ENCODE results near the gene CGB8. TPM values are rescaled to one million over a fixed set of nuclear protein-coding genes. Genes with fewer than 3 reads are reported as not detected.
A peak's percentile ranks its signal among the peaks of the same experiment; 100 is the strongest.

CGB8 gene
- total RNA-seq, 1 donor from 2014 or later, result 9.4 TPM

DNA sequence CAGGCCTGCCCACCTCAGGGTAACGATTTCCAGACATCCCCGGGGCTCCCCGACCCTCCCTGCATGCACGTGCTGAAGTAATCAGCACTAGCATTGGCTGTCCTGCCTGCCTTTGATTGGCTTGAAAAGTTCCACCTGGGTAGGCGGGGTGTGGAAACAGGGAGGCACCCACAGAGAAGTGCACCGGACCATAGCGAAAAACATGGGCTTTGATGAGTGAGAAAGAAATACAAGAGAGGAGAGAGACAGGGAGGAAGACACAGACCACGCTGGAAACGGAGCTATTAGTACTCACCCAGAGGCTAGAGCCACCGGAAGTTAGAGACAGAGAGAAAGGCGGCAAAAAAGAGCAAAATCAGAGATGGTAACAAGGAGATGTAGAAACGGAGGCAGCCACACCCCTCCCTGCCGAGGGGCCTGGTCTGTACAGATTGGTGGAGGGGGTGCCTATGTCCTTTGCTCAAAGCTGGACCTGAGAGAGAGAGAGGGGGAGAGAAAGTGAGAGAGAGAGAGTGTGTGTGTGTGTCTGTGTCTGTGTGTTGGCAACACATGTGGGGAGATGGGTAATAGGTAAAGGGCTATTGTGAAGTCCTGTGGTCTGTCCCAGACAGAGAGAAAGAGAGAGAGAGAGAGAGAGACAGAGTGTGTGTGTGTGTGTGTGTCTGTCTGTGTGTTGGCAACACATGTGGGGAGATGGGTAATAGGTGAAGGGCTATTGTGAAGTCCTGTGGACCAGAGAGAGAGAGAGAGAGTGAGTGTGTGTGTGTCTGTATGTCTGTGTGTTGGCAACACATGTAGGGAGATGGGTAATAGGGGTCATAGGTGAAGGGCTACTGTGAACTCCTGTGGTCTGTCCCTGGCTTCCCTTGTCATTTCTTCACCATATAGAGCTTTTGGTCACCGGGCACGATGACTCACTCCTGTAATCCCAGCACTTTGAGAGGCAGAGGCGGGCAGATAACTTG, 27.7 kb downstream of the CGB8 start:
- DNase-seq (ENCODE audit: low read depth) (no peak), FAIRE-seq (no peak)
- no peaks in the 10 kb centered on the region for H3K9me3 ChIP-seq (ENCODE audit: insufficient read depth, low read depth, low read length)
- Mint-ChIP-seq H3K27me3 (ENCODE audit: low read depth, unreplicated experiment) (peaks cover 2% of the 10 kb centered on the region), H3K4me3 (ENCODE audit: unreplicated experiment) (no peak overlapping the region), H3K4me1 (ENCODE audit: low read depth, unreplicated experiment) (peaks cover 20% of the 10 kb centered on the region), H3K27ac (ENCODE audit: unreplicated experiment) (peak overlapping the region; percentile 37), H3K9me3 (ENCODE audit: unreplicated experiment) (no peaks in the 10 kb centered on the region), H3K36me3 (ENCODE audit: low read depth, unreplicated experiment) (peaks cover 6% of the 10 kb centered on the region)
- H2AFZ ChIP-seq (ENCODE audit: low read depth, low read length), result no peak overlapping the region
- H3K4me1 ChIP-seq (ENCODE audit: insufficient read depth, low read length), result peaks cover 22% of the 10 kb centered on the region
- no peaks in the 10 kb centered on the region for H3K36me3 ChIP-seq (ENCODE audit: insufficient read depth, low read length)
- H3K27ac ChIP-seq (ENCODE audit: low read depth, low read length), result no peak overlapping the region
- no peaks in the 10 kb centered on the region for H3K27me3 ChIP-seq (ENCODE audit: insufficient read depth, low read length)
- no peak overlapping the region for H3K4me2 ChIP-seq (ENCODE audit: low read length)
- no peak overlapping the region for H3K4me3 ChIP-seq (ENCODE audit: insufficient read depth, low read depth, low read length)
- TF ChIP-seq EZH2 (IDR thresholded peaks at IDR 0.05; ENCODE audit: insufficient read depth, low read length), result no peak
- TF ChIP-seq, protein P1, sequence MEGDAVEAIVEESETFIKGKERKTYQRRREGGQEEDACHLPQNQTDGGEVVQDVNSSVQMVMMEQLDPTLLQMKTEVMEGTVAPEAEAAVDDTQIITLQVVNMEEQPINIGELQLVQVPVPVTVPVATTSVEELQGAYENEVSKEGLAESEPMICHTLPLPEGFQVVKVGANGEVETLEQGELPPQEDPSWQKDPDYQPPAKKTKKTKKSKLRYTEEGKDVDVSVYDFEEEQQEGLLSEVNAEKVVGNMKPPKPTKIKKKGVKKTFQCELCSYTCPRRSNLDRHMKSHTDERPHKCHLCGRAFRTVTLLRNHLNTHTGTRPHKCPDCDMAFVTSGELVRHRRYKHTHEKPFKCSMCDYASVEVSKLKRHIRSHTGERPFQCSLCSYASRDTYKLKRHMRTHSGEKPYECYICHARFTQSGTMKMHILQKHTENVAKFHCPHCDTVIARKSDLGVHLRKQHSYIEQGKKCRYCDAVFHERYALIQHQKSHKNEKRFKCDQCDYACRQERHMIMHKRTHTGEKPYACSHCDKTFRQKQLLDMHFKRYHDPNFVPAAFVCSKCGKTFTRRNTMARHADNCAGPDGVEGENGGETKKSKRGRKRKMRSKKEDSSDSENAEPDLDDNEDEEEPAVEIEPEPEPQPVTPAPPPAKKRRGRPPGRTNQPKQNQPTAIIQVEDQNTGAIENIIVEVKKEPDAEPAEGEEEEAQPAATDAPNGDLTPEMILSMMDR (IDR thresholded peaks at IDR 0.05; ENCODE audit: insufficient read depth, low read depth, low read length), result no peak
- H4K20me1 ChIP-seq (ENCODE audit: insufficient read depth, low read length), result no peaks in the 10 kb centered on the region
- no peak overlapping the region for H3K9ac ChIP-seq (ENCODE audit: low read length)
- H3K79me2 ChIP-seq (ENCODE audit: insufficient read depth, low read length), result no peaks in the 10 kb centered on the region

DNA sequence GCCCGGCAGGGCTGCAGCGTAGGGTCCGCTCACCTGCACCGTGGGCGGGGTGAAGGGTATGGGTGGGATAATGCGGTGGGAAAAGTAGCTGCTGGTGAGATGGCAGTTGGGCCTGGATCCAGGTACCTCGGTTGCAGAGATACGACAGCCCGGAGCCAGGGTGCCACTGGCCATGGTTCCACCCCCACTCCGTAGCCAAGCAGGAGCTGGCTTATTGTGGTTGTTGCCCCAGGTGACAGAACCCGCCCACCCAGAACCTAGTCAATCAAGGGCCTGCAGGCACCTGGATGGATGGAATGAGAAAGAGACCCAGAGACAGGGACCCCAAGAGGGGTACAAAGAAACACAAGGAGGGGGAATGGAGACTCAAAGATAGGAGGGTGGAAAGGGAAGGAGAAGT, 28.6 kb downstream of the CGB8 start:
- Mint-ChIP-seq H3K27me3 (ENCODE audit: low read depth, unreplicated experiment) (peaks cover 2% of the 10 kb centered on the region), H3K36me3 (ENCODE audit: low read depth, unreplicated experiment) (peaks cover 14% of the 10 kb centered on the region), H3K9me3 (ENCODE audit: unreplicated experiment) (no peaks in the 10 kb centered on the region), H3K4me1 (ENCODE audit: low read depth, unreplicated experiment) (peaks cover 14% of the 10 kb centered on the region), H3K4me3 (ENCODE audit: unreplicated experiment) (peak overlapping the region; percentile 27), H3K27ac (ENCODE audit: unreplicated experiment) (no peak overlapping the region)
- FAIRE-seq, result no peak
- no peak overlapping the region for H3K27ac ChIP-seq (ENCODE audit: low read depth, low read length)
- no peak overlapping the region for H3K4me2 ChIP-seq (ENCODE audit: low read length)
- H3K79me2 ChIP-seq (ENCODE audit: insufficient read depth, low read length), result no peaks in the 10 kb centered on the region
- no peak overlapping the region for H3K4me3 ChIP-seq (ENCODE audit: insufficient read depth, low read depth, low read length)
- H3K4me1 ChIP-seq (ENCODE audit: insufficient read depth, low read length), result peaks cover 18% of the 10 kb centered on the region
- TF ChIP-seq, protein P1 (IDR thresholded peaks at IDR 0.05; ENCODE audit: insufficient read depth, low read depth, low read length), result no peak
- TF ChIP-seq EZH2 (IDR thresholded peaks at IDR 0.05; ENCODE audit: insufficient read depth, low read length), result no peak
- no peak overlapping the region for H2AFZ ChIP-seq (ENCODE audit: low read depth, low read length)
- H3K9me3 ChIP-seq (ENCODE audit: insufficient read depth, low read depth, low read length), result no peaks in the 10 kb centered on the region
- H3K36me3 ChIP-seq (ENCODE audit: insufficient read depth, low read length), result peaks cover 4% of the 10 kb centered on the region
- no peaks in the 10 kb centered on the region for H4K20me1 ChIP-seq (ENCODE audit: insufficient read depth, low read length)
- DNase-seq (ENCODE audit: low read depth), result no peak
- H3K9ac ChIP-seq (ENCODE audit: low read length), result no peak overlapping the region
- H3K27me3 ChIP-seq (ENCODE audit: insufficient read depth, low read length), result no peaks in the 10 kb centered on the region
